ENCODE data around the gene PRKAG2.
"Not testable (repeated sequence)": the region's sequence is repeated elsewhere in the genome, so short reads cannot be mapped to it uniquely, and the experiment has no call there.

PRKAG2 gene

DNA sequence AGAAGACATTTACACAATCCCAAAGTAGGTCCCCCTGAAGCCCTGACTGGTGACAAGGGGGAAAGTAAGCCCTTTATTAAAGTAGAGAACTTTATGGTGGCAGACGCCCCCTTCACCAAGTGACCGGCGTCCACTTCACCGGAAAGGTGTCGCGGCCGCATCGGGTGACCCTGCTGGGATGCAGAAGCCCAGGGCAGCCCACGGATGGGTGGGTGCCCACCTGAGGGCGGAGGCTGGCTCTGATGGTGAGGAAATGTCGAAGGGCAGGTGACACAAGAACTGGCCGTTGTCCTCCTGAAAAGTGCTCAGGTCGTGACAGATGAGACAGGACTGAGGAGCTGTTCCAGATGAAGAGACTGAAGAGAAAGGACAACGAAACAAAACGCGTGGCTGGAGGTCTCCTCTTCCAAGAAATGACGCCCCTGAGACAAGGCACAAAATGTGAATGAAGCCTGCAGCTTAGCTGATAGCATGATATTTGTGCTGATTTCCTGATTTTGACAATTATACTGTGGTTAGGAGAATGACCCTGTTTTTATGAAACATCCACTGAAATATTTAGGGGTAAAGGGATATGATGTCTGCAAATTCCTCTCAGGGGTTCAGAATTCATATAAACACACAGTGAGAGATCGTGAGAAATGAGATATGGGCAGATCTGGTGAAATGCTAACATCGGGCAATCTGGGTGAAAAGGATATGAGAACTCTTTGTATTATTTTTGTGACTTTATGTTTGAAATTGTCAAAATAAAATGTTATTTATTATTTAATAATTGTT lies 123.9 kb downstream of the PRKAG2 start:
- no peaks in the 10 kb centered on the region for H3K36me3 ChIP-seq (ENCODE audit: control insufficient read depth, insufficient read depth, low read length)
- 95 to 96% methylated on average over 17 to 18 of the region's 19 CpGs for WGBS, 2 experiments (ENCODE audit: insufficient coverage in 2 of 2)

GRCh38 chr7:151752037-151752436 lies 124.9 kb downstream of the PRKAG2 start:
- 97 to 98% methylated on average over 5 to 6 of the region's 8 CpGs for WGBS, 2 experiments (ENCODE audit: insufficient coverage in 2 of 2)
- H3K9me3 ChIP-seq (ENCODE audit: control insufficient read depth, low read length) = no peaks in the 10 kb centered on the region
- peaks cover 19% of the 10 kb centered on the region for H3K4me1 ChIP-seq (ENCODE audit: control insufficient read depth, insufficient read depth, low read length, poor library complexity, severe bottlenecking)
- H3K4me3 ChIP-seq (ENCODE audit: extremely low read depth, insufficient read depth, low read length, poor library complexity, severe bottlenecking) = no peak overlapping the region
- no peaks in the 10 kb centered on the region for H3K36me3 ChIP-seq (ENCODE audit: control insufficient read depth, insufficient read depth, low read length)
- no peak overlapping the region for H3K27ac ChIP-seq (ENCODE audit: low read depth, low read length, severe bottlenecking)

More for the DNA sequence above, 123.9 kb downstream of the PRKAG2 start:
- Histone ChIP-seq H3K27ac (ENCODE audit: low read depth, low read length, severe bottlenecking) (no peak overlapping the region), H3K4me1 (ENCODE audit: control insufficient read depth, insufficient read depth, low read length, poor library complexity, severe bottlenecking) (peaks cover 28% of the 10 kb centered on the region), H3K9me3 (ENCODE audit: control insufficient read depth, low read length) (no peaks in the 10 kb centered on the region), H3K4me3 (ENCODE audit: extremely low read depth, insufficient read depth, low read length, poor library complexity, severe bottlenecking) (no peak overlapping the region)

GRCh38 chr7:151748733-151749132 lies 128.2 kb downstream of the PRKAG2 start:
- Histone ChIP-seq H3K27ac (ENCODE audit: low read depth, low read length, severe bottlenecking) (no peak overlapping the region), H3K36me3 (ENCODE audit: control insufficient read depth, insufficient read depth, low read length) (no peaks in the 10 kb centered on the region), H3K9me3 (ENCODE audit: control insufficient read depth, low read length) (no peaks in the 10 kb centered on the region), H3K4me3 (ENCODE audit: extremely low read depth, insufficient read depth, low read length, poor library complexity, severe bottlenecking) (no peak overlapping the region), H3K4me1 (ENCODE audit: control insufficient read depth, insufficient read depth, low read length, poor library complexity, severe bottlenecking) (peaks cover 17% of the 10 kb centered on the region)
- 93 to 94% methylated on average over 13 to 14 of the region's 15 CpGs for WGBS, 2 experiments (ENCODE audit: insufficient coverage in 2 of 2)

- no CpG with 5 or more reads among the region's 5 CpGs for WGBS, 2 experiments (ENCODE audit: insufficient coverage in 2 of 2)
- not testable (repeated sequence) for H3K9me3 ChIP-seq (ENCODE audit: control insufficient read depth, low read length); H3K27ac ChIP-seq (ENCODE audit: low read depth, low read length, severe bottlenecking); H3K4me3 ChIP-seq (ENCODE audit: extremely low read depth, insufficient read depth, low read length, poor library complexity, severe bottlenecking); H3K36me3 ChIP-seq (ENCODE audit: control insufficient read depth, insufficient read depth, low read length)
- peaks cover 24% of the 10 kb centered on the region for H3K4me1 ChIP-seq (ENCODE audit: control insufficient read depth, insufficient read depth, low read length, poor library complexity, severe bottlenecking)
Measured at GRCh38 chr7:151748021-151748420, 128.9 kb downstream of the PRKAG2 start.

GRCh38 chr7:151745706-151746105 lies 131.2 kb downstream of the PRKAG2 start:
- no peak overlapping the region for H3K27ac ChIP-seq (ENCODE audit: low read depth, low read length, severe bottlenecking)
- 84 to 92% methylated on average over 10 of the region's 11 CpGs for WGBS, 2 experiments (ENCODE audit: insufficient coverage in 2 of 2)

DNA sequence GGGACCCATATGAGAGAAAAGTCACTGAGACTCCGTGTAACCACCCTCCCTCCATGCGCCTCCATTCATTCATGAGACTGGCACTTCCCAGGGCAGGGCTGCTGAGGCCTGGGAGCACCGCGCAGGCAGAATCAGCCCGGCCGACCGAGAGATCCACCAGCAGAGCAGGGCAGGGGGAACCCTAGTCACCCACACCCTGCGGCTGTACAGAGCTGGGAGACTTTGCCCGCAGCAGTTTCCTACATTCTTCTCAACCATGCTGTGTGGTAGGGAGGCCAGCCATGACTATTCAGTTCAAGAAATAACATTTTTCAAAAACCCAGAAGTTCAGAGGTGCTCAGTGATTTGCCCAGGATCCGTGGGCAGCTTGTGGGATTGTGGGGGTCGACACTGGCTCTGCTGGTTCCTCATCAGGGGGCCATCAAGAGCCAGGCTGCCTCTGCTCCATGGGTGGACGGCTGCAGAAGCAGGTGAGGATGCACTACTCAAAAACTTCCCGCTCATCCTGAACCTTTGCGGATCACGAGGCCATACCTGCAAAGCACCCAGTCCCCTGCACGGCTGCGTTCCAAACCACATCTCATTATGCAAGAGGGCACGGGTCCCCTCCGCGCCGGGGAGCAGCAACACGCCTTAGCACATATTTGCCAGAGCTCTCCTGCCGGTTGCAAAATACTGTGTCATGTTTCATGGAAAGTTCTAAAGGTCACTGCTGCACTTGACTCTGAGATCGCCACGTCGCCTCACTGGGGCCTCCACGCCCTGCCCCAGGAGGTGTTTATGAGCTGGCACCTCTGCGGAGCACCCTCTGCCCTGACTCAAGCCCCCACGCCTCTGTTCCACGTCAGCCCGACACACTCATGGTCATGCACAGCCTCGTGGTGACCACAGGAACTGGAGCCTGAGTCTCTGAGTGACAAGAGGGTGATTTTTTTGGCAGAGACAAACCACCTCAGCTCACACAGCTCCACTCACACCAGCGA lies 132.0 kb downstream of the PRKAG2 start:
- Histone ChIP-seq H3K4me1 (ENCODE audit: control insufficient read depth, insufficient read depth, low read length, poor library complexity, severe bottlenecking) (peaks cover 37% of the 10 kb centered on the region), H3K27ac (ENCODE audit: low read depth, low read length, severe bottlenecking) (no peak overlapping the region)
- WGBS, 2 experiments (ENCODE audit: insufficient coverage in 2 of 2) = 90 to 95% methylated on average over 20 to 28 of the region's 33 CpGs

More at GRCh38 chr7:151745706-151746105, 131.2 kb downstream of the PRKAG2 start:
- Histone ChIP-seq H3K4me3 (ENCODE audit: extremely low read depth, insufficient read depth, low read length, poor library complexity, severe bottlenecking) (no peak overlapping the region), H3K9me3 (ENCODE audit: control insufficient read depth, low read length) (no peaks in the 10 kb centered on the region), H3K4me1 (ENCODE audit: control insufficient read depth, insufficient read depth, low read length, poor library complexity, severe bottlenecking) (peaks cover 34% of the 10 kb centered on the region), H3K36me3 (ENCODE audit: control insufficient read depth, insufficient read depth, low read length) (no peaks in the 10 kb centered on the region)

GRCh38 chr7:151744051-151744580 lies 132.8 kb downstream of the PRKAG2 start:
- Histone ChIP-seq H3K4me1 (ENCODE audit: control insufficient read depth, insufficient read depth, low read length, poor library complexity, severe bottlenecking) (peaks cover 37% of the 10 kb centered on the region), H3K27ac (ENCODE audit: low read depth, low read length, severe bottlenecking) (no peak overlapping the region), H3K36me3 (ENCODE audit: control insufficient read depth, insufficient read depth, low read length) (no peaks in the 10 kb centered on the region), H3K9me3 (ENCODE audit: control insufficient read depth, low read length) (peaks cover under 1% of the 10 kb centered on the region), H3K4me3 (ENCODE audit: extremely low read depth, insufficient read depth, low read length, poor library complexity, severe bottlenecking) (no peak overlapping the region)
- 95 to 97% methylated on average over 17 to 18 of the region's 18 CpGs for WGBS, 2 experiments (ENCODE audit: insufficient coverage in 2 of 2)

More for the DNA sequence above, 132.0 kb downstream of the PRKAG2 start:
- H3K36me3 ChIP-seq (ENCODE audit: control insufficient read depth, insufficient read depth, low read length) = no peaks in the 10 kb centered on the region
- no peak overlapping the region for H3K4me3 ChIP-seq (ENCODE audit: extremely low read depth, insufficient read depth, low read length, poor library complexity, severe bottlenecking)
- H3K9me3 ChIP-seq (ENCODE audit: control insufficient read depth, low read length) = no peaks in the 10 kb centered on the region

GRCh38 chr7:151743481-151743983 lies 133.4 kb downstream of the PRKAG2 start:
- Histone ChIP-seq H3K27ac (ENCODE audit: low read depth, low read length, severe bottlenecking) (peak overlapping the region; percentile 88), H3K4me3 (ENCODE audit: extremely low read depth, insufficient read depth, low read length, poor library complexity, severe bottlenecking) (no peak overlapping the region)
- WGBS, 2 experiments (ENCODE audit: insufficient coverage in 2 of 2) = 78% methylated on average over 8 to 9 of the region's 10 CpGs

DNA sequence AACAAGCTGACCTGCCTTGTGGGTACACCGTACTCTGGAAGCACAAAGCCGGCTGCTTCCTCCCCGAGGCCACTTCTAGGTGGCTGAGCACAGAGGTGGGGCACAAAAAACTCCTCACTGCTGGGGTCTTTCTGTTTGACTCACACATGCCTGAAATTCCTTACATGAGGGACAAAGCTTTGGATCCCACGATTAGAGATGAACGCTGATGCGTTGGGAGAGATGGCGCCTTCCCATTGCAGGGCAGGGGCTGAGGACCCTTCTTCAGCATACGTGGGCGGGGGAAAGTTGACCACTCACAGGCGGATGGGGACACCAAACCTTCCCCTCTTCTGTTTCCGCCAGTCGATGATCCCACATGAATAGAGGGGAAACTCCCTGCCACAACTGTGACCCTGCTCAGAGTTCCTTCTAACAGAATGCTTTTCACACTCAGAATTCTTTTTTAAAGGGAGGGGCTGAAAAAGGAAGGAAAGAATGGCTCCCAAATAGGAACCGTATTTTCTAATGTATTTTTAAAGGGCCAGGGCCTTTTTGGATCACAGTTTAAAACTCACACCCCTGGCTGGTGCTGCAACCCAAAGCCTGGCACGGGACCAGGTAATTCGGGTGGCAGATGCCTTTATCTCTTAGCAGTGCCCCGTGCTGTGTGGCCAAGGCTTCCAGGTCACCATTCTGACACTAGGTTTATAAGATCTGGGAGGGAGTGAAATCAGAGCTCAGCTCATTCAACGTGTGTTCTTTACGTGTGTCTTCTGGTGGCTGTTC lies 134.0 kb downstream of the PRKAG2 start:
- peak overlapping the region; percentile 88 for H3K27ac ChIP-seq (ENCODE audit: low read depth, low read length, severe bottlenecking)
- peaks cover 37% of the 10 kb centered on the region for H3K4me1 ChIP-seq (ENCODE audit: control insufficient read depth, insufficient read depth, low read length, poor library complexity, severe bottlenecking)
- no peak overlapping the region for H3K4me3 ChIP-seq (ENCODE audit: extremely low read depth, insufficient read depth, low read length, poor library complexity, severe bottlenecking)
- peaks cover 5% of the 10 kb centered on the region for H3K9me3 ChIP-seq (ENCODE audit: control insufficient read depth, low read length)
- WGBS, 2 experiments (ENCODE audit: insufficient coverage in 2 of 2) = 48 to 49% methylated on average over 11 to 15 of the region's 18 CpGs
- no peaks in the 10 kb centered on the region for H3K36me3 ChIP-seq (ENCODE audit: control insufficient read depth, insufficient read depth, low read length)

More at GRCh38 chr7:151743481-151743983, 133.4 kb downstream of the PRKAG2 start:
- H3K36me3 ChIP-seq (ENCODE audit: control insufficient read depth, insufficient read depth, low read length) = no peaks in the 10 kb centered on the region
- peaks cover 37% of the 10 kb centered on the region for H3K4me1 ChIP-seq (ENCODE audit: control insufficient read depth, insufficient read depth, low read length, poor library complexity, severe bottlenecking)
- H3K9me3 ChIP-seq (ENCODE audit: control insufficient read depth, low read length) = peaks cover 5% of the 10 kb centered on the region

DNA sequence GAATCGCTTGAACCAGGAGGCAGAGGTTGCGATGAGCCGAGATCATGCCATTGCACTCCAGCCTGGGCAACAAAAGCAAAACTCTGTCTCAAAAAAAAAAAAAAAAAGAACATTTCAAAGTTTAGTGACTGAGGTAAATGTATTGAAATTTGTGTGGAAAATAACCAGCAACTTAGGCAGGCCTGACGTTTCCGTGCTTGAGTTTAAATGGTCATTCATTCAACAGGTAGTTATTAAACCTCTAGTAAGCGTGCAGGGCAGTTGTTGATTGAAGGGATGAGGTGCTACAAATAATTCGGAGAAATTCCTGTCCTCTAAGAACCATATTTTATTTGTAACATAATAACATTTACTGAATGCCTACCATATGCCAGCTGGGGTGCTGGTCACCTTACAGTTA lies 135.3 kb downstream of the PRKAG2 start:
- H3K9me3 ChIP-seq (ENCODE audit: control insufficient read depth, low read length) = peaks cover 5% of the 10 kb centered on the region
- no peak overlapping the region for H3K4me3 ChIP-seq (ENCODE audit: extremely low read depth, insufficient read depth, low read length, poor library complexity, severe bottlenecking)
- WGBS, 2 experiments (ENCODE audit: insufficient coverage in 2 of 2) = 93 to 100% methylated on average over 2 to 3 of the region's 7 CpGs
- H3K36me3 ChIP-seq (ENCODE audit: control insufficient read depth, insufficient read depth, low read length) = no peaks in the 10 kb centered on the region
- peaks cover 32% of the 10 kb centered on the region for H3K4me1 ChIP-seq (ENCODE audit: control insufficient read depth, insufficient read depth, low read length, poor library complexity, severe bottlenecking)
- no peak overlapping the region for H3K27ac ChIP-seq (ENCODE audit: low read depth, low read length, severe bottlenecking)
